Peyer's patch (tissue), 4 donors: Measurements from ENCODE around the gene NBEAL2.

ENCODE experiments used
- CTCF ChIP-seq, 6 experiments: fragments of 450-650 bp in 4 of 6; fragments of 200-600 bp in 2 of 6; sonication (generic) in 1 of 6; IDR thresholded peaks; one replicate each; pipeline ENCODE4 v1.5.1; 2017 to 2019; ENCODE audit warnings: antibody characterized with exemption in 6 of 6, mild to moderate bottlenecking in 3 of 6, moderate library complexity in 1 of 6
- POLR2A ChIP-seq, 2 donors: fragments of 450-650 bp; IDR thresholded peaks; one replicate each; pipeline ENCODE4 v1.5.1; 2017; ENCODE audit warnings: antibody characterized with exemption in 2 of 2, mild to moderate bottlenecking in 2 of 2, moderate library complexity in 2 of 2

GRCh38 chr3:47057212-47057671 lies 77.8 kb downstream of the NBEAL2 start:
- TF ChIP-seq POLR2A (IDR thresholded peaks at IDR 0.05) (no peak), CTCF (IDR thresholded peaks at IDR 0.05) (no peak)
